Keratinocyte (primary cell): ENCODE data around the gene NEURL1. TPM values are rescaled to one million over a fixed set of nuclear protein-coding genes. Genes with fewer than 3 reads are reported as not detected.

Experiments
- DNase-seq: peaks from one replicate; pipeline ENCODE4 v3.0.0-alpha.2; 2011; ENCODE audit warnings: low read depth, missing footprints, low spot score
- FAIRE-seq: peaks from 2 replicates; lab custom pipeline; 2011; peaks lifted over from hg19 to GRCh38; lab: Jason Lieb, UNC
- H2AFZ ChIP-seq: 2 replicates; pipeline ENCODE4 v1.6.0; 2012; ENCODE audit warnings: low read length, control low read depth, inconsistent platforms; ENCODE audit not compliant: control insufficient read depth
- H3K27ac ChIP-seq: 2 replicates; pipeline ENCODE4 v1.5.1; 2011; ENCODE audit warnings: low read length; ENCODE audit not compliant: control insufficient read depth, insufficient read depth
- H3K27me3 ChIP-seq: 3 replicates; pipeline ENCODE4 v1.6.0; 2011; ENCODE audit warnings: low read length; ENCODE audit not compliant: control insufficient read depth, insufficient read depth; ENCODE audit errors: extremely low read depth
- H3K36me3 ChIP-seq, 2 experiments: 2 replicates in 1 of 2; 3 replicates in 1 of 2; pipeline ENCODE4 v1.5.1; 2011; ENCODE audit warnings: low read length in 2 of 2, mild to moderate bottlenecking in 1 of 2; ENCODE audit not compliant: control insufficient read depth in 2 of 2, insufficient read depth in 2 of 2; ENCODE audit errors: extremely low read depth in 1 of 2
- H3K4me1 ChIP-seq: 3 replicates; pipeline ENCODE4 v1.5.1; 2011; ENCODE audit warnings: low read length; ENCODE audit not compliant: control insufficient read depth, insufficient read depth; ENCODE audit errors: extremely low read depth
- H3K4me2 ChIP-seq: 3 replicates; pipeline ENCODE4 v1.6.0; 2011; ENCODE audit warnings: low read depth, low read length; ENCODE audit not compliant: control insufficient read depth, insufficient read depth; ENCODE audit errors: extremely low read depth
- H3K4me3 ChIP-seq, 3 experiments: fragments of 200-600 bp in 1 of 3; sonication (generic) in 1 of 3; 2 replicates in 2 of 3; 3 replicates in 1 of 3; pipeline ENCODE4 v1.5.1; 2011 to 2016; ENCODE audit warnings: low read length in 3 of 3, mild to moderate bottlenecking in 3 of 3, control low read depth in 2 of 3, inconsistent platforms in 1 of 3, low read depth in 1 of 3, mixed read lengths in 1 of 3, mixed run types in 1 of 3, moderate library complexity in 1 of 3; ENCODE audit not compliant: control insufficient read depth in 2 of 3, insufficient read depth in 2 of 3; ENCODE audit errors: extremely low read depth in 1 of 3
- H3K79me2 ChIP-seq: 2 replicates; pipeline ENCODE4 v1.6.0; 2012; ENCODE audit warnings: low read length; ENCODE audit not compliant: control insufficient read depth, insufficient read depth
- H3K9ac ChIP-seq: 3 replicates; pipeline ENCODE4 v1.6.0; 2011; ENCODE audit warnings: low read length; ENCODE audit not compliant: control insufficient read depth, insufficient read depth; ENCODE audit errors: extremely low read depth
- H3K9me1 ChIP-seq: 3 replicates; pipeline ENCODE4 v1.6.0; 2011; ENCODE audit warnings: low read length; ENCODE audit not compliant: control insufficient read depth, insufficient read depth; ENCODE audit errors: extremely low read depth
- H3K9me3 ChIP-seq: 2 replicates; pipeline ENCODE4 v1.5.1; 2012; ENCODE audit warnings: low read depth, low read length; ENCODE audit not compliant: control insufficient read depth
- H4K20me1 ChIP-seq: 3 replicates; pipeline ENCODE4 v1.6.0; 2011; ENCODE audit warnings: low read length; ENCODE audit not compliant: control insufficient read depth, insufficient read depth; ENCODE audit errors: extremely low read depth
- CTCF ChIP-seq, 3 experiments: IDR thresholded peaks in 1 of 3; conservative IDR thresholded peaks in 1 of 3; optimal IDR thresholded peaks in 1 of 3; 2 replicates in 2 of 3; 3 replicates in 1 of 3; pipeline versions ENCODE3 to v1.5.1; 2011; ENCODE audit warnings: low read length in 3 of 3, mild to moderate bottlenecking in 3 of 3, moderate library complexity in 2 of 3, control low read depth in 1 of 3, inconsistent platforms in 1 of 3; ENCODE audit not compliant: insufficient read depth in 2 of 3; ENCODE audit errors: extremely low read depth in 1 of 3
- EZH2 ChIP-seq: IDR thresholded peaks from one replicate; pipeline ENCODE4 v1.6.1; 2012; ENCODE audit warnings: inconsistent platforms, mild to moderate bottlenecking, low read length, moderate library complexity
- dilution Hi-C: fragments of 300-500 bp; cut with MboI; formaldehyde crosslinking; loops from one replicate; pipeline ENCODE4 v1.7.0; 2020; ENCODE audit warnings: low sequenced_read_pairs; ENCODE audit not compliant: extremely low pct_ligation_motif_present
- polyA plus RNA-seq, 5 experiments: library from polyadenylated mRNA; depleted of rRNA in 3 of 5; stranded (reverse) in 3 of 5; stranded (forward) in 1 of 5; unstranded in 1 of 5; fragments of >200 nt; gene quantifications; 1 replicate in 1 of 5; 2 replicates in 3 of 5; 3 replicates in 1 of 5; pipeline versions ENCODE4 v1.2.1 to v1.2.3, GENCODE V29; 2011 to 2012; ENCODE audit warnings: missing spikeins in 2 of 5, low read depth in 1 of 5, low replicate concordance in 1 of 5

Gene NEURL1
- polyA plus RNA-seq, 1 donor (not counting 4 experiments of a cell fraction or from before 2014, with no cell fraction given): 0.03 TPM

- peaks cover 41% of the 10 kb centered on the region for H3K79me2 ChIP-seq
- FAIRE-seq (no peak), DNase-seq (no peak)
- peaks cover 17% of the 10 kb centered on the region for H4K20me1 ChIP-seq
- no peak for TF ChIP-seq EZH2
- no peak for TF ChIP-seq CTCF (optimal IDR thresholded peaks at IDR 0.05 in 1 of 3, IDR thresholded peaks at IDR 0.05 in 1 of 3, conservative IDR thresholded peaks at IDR 0.05 in 1 of 3; ENCODE audit: extremely low read depth in 1 of 3, insufficient read depth in 2 of 3, low read length in 3 of 3)
- no peaks in the 10 kb centered on the region for H3K4me1 ChIP-seq
- H3K27me3 ChIP-seq: no peaks in the 10 kb centered on the region
- dilution Hi-C loops: no loop called here
- no peak overlapping the region for H3K9ac ChIP-seq
- H3K36me3 ChIP-seq: peaks cover 32 to 33% of the 10 kb centered on the region in 2 experiments
- H2AFZ ChIP-seq: no peak overlapping the region
- no peak overlapping the region for H3K4me3 ChIP-seq
- H3K4me2 ChIP-seq: no peak overlapping the region
- no peak overlapping the region for H3K27ac ChIP-seq
- no peaks in the 10 kb centered on the region for H3K9me1 ChIP-seq
- H3K9me3 ChIP-seq: no peaks in the 10 kb centered on the region
Observed at GRCh38 chr10:103635580-103635979, 142.1 kb downstream of the NEURL1 start.

- H3K27me3 ChIP-seq: no peaks in the 10 kb centered on the region
- DNase-seq (no peak), FAIRE-seq (no peak)
- H2AFZ ChIP-seq: no peak overlapping the region
- no peak overlapping the region for H3K4me2 ChIP-seq
- H3K9ac ChIP-seq: no peak overlapping the region
- H3K27ac ChIP-seq: no peak overlapping the region
- H3K36me3 ChIP-seq: peaks cover 35 to 39% of the 10 kb centered on the region in 2 experiments
- H4K20me1 ChIP-seq: peaks cover 20% of the 10 kb centered on the region
- H3K9me1 ChIP-seq: no peaks in the 10 kb centered on the region
- H3K4me1 ChIP-seq: no peaks in the 10 kb centered on the region
- dilution Hi-C loops: no loop called here
- no peaks in the 10 kb centered on the region for H3K9me3 ChIP-seq
- H3K4me3 ChIP-seq: no peak overlapping the region
- peaks cover 48% of the 10 kb centered on the region for H3K79me2 ChIP-seq
- TF ChIP-seq CTCF (optimal IDR thresholded peaks at IDR 0.05 in 1 of 3, IDR thresholded peaks at IDR 0.05 in 1 of 3, conservative IDR thresholded peaks at IDR 0.05 in 1 of 3; ENCODE audit: extremely low read depth in 1 of 3, insufficient read depth in 2 of 3, low read length in 3 of 3): no peak
- no peak for TF ChIP-seq EZH2
Observed at GRCh38 chr10:103636492-103636891, 143.0 kb downstream of the NEURL1 start.
